NCI-H524 (cell line): ENCODE measurements around the gene ATF7.
"Not testable (repeated sequence)": the region's sequence is repeated elsewhere in the genome, so short reads cannot be mapped to it uniquely, and the experiment has no call there.

ENCODE experiments used
- DNase-seq, 2 experiments: peaks; one replicate each; lab custom pipeline; 2025; lab: John Stamatoyannopoulos, UW

The ATF7 gene

DNA sequence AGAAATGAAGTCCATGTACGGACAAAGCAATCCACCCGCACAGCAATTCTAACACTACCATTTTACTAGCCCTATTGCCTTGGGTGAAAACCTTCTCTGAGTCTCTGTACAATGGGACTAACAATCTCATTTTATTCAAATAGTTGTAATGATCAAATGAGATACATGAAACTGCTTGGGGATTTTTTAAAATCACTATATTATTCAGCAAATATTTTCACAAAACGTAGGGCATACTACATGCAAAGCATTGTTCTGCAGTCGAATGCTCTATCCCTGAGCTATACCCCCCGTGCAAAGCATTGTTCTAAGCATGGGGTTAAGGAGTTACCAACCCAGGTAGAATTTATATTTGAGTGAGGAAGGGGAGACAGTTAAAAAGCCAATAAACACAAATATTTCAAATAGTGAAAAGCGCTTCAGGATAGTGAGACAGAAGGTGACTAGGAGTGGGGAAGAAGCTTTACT, 554 bp upstream of the ATF7 start:
- no peak for DNase-seq

GRCh38 chr12:53625373-53625945, 723 bp downstream of the ATF7 start:
- no peak for DNase-seq

- no peak for DNase-seq
These were observed 1.2 kb downstream of the ATF7 start for GRCh38 chr12:53624956-53625355.

GRCh38 chr12:53624458-53624857, 1.7 kb downstream of the ATF7 start:
- no peak for DNase-seq

DNA sequence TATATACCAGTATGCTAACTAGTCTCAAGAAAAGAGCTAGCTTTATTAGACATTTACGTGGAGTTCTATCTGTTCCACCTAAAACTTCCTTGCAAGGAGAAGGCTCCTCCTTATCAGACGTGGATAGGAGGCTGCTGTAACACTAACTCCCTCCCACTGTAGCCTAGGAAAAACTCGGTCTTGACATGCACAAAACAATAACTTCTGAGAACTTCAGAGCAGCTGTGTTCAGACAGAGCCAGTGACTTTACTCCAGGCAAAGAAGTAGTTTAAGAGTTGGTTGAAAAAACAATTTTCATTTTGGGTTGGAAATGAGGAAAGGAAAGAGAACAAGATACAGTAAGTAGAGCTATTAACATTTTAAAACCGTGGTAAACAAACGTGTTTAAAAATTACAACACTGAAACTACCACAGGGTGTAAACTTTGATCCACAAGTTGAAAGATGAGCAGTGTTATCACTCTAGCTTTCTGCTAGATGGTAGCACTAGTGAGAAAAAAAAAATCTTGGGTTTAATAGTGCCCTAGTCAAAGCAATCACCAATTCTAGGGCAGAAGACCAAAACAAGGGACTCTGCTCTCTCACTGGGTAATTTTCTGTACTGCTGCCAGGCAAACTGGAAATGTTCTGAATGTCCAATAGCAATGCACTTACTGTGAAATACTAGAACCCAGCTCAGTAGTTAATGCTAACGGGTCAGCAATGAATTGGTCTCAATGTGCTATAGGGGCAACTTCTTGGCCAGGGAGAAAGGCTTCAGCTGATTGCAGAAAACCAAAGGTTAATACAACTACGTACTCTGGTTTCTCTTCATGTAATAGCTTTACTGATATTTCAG, 2.4 kb downstream of the ATF7 start:
- no peak for DNase-seq

DNA sequence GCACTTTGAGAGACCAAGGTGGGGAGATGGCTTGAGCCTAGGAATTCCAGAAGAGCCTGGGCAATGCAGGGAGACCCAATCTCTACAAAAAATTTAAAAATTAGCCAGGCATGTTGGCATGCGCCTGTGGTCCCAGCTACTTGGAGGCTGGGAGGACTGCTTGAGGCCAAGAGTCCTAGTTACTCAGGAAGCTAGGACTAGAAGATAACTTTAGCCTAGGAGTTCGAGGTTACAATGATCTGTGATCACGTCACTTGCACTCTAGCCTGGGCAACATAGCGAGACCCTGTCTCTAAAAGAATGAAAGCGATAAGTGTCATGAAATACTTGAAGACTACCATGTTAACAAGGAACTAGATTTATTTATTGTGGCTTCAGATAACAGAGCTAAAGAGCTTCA, 3.5 kb downstream of the ATF7 start:
- DNase-seq, result no peak

- DNase-seq, result no peak
These were observed 7.9 kb downstream of the ATF7 start for GRCh38 chr12:53618275-53618674.

GRCh38 chr12:53617700-53618099, 8.5 kb downstream of the ATF7 start:
- no peak for DNase-seq

DNA sequence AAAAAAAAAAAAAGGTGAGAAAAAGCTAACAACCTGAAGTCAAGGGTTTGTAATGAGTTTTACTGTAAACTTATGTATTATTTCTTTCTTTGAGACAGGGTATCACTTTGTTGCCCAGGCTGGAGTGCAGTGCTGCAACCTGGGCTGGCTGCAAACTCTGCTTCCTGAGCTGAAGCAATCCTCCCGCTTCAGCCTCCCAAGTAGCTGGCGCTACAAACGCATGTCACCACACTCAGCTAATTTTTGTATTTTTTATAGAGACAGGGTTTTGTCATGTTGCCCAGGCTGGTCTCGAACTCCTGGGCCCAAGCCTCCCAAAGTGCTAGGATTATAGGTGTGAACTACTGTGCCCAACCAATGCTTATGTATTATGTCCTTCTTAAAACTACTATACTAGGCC, 9.2 kb downstream of the ATF7 start:
- DNase-seq, result no peak

- no peak for DNase-seq
These were observed 12.4 kb downstream of the ATF7 start for GRCh38 chr12:53613821-53614220.

DNA sequence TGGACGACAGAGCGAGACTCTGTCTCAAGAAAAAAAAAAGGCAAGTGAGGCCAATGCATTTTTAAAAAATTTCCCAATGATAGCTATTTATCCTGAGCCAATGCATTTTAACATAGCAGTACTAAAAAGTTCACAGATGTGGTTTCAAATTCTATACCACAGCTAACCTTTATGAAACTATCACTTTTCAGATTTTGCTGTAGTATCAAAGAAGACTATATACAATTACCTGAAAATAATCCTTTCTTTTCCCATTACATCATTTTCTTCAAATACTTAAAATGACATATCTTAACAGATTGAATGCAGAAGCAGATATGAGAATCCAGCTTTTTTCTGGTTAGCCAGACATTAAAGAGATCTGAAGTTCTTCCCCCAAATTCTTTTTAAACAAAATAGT, 13.2 kb downstream of the ATF7 start:
- DNase-seq, result no peak

GRCh38 chr12:53611304-53611703, 14.9 kb downstream of the ATF7 start:
- no peak for DNase-seq

GRCh38 chr12:53606688-53607087, 19.5 kb downstream of the ATF7 start:
- not testable (repeated sequence) for DNase-seq

GRCh38 chr12:53604581-53604980, 21.6 kb downstream of the ATF7 start:
- DNase-seq, result no peak

- DNase-seq, result no peak
These were observed 22.4 kb downstream of the ATF7 start for GRCh38 chr12:53603804-53604203.

GRCh38 chr12:53603196-53603595, 23.0 kb downstream of the ATF7 start:
- DNase-seq, result no peak

- DNase-seq, result no peak
These were observed 23.9 kb downstream of the ATF7 start for GRCh38 chr12:53602176-53602864.

DNA sequence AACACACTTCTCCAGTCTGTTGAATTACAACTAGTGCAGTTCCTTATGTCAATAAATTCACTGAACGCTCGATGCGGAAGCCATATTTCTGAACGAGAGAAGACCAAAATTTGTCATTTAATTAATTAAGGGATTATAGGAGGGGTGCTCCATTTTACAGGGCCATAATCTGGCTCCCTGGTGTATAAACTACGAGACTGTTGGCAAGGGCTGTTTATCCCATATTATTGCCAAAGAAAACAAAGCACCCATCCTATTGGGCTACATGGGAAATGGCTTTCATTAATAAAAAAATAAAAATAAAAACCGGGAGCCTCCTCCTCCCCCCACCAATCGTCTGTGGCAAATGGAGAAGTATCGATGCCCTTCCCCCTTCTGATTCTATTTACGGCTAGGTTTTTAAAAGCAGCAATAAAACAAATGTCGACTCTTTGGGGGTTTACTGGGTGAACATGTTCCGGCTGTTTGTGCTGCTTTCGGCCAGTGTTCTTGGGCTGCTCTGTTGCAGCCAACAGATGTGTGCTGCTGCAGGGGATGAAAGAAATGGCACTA, 24.8 kb downstream of the ATF7 start:
- no peak for DNase-seq

GRCh38 chr12:53600490-53601295, 25.5 kb downstream of the ATF7 start:
- DNase-seq, result no peak

- no peak for DNase-seq
These were observed 26.6 kb downstream of the ATF7 start for GRCh38 chr12:53599579-53599978.

DNA sequence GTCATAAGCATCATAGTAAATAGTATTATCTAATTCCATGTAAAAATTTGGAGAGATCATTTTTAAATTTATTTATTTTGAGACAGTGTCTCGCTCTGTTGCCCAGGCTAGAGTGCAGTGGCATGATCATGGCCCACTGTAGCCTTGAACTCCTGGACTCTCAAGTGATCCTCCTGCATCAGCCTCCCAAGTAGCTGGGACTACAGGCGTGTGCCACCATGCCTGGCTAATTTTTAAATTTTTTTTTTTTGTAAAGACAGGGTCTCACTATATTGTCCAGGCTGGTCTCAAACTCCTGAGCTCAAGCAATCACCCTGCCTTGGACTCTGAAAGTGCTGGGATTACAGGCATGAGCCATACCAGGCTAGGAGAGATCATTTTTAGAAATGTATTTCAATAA, 27.2 kb downstream of the ATF7 start:
- not testable (repeated sequence) for DNase-seq

DNA sequence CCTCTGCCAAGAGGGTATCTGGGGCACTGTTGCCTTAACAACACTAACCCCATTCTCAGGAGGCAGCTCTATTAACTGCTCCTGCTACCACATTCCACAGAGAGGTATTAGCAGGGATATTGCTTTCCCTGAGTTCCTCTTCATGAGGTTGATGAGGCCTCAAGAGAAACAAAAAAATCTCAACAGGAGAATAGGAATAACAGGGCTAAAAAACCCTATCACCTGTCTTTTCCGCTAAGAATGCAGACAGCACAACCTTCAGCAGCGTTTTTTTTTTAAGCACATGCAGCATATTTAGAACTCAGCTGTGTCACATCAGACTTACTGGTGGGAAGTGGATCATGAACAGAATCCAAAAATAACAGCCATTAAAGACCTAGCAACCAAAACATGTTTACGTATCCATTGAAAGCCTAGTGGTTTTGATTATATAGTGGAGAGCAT, 29.2 kb downstream of the ATF7 start:
- DNase-seq, result no peak
